ENCODE results near the gene C2orf92. TPM values are rescaled to one million over a fixed set of nuclear protein-coding genes. Genes with fewer than 3 reads are reported as not detected.

Gene C2orf92
- total RNA-seq, 1 donor from 2014 or later, result 15.1 TPM

GRCh38 chr2:97724946-97725688 is 55.6 kb downstream of the C2orf92 start:
- TF ChIP-seq CTCF (IDR thresholded peaks at IDR 0.05; ENCODE audit: unreplicated experiment), result no peak
- peaks cover 21% of the 10 kb centered on the region for H3K4me1 Mint-ChIP-seq (ENCODE audit: unreplicated experiment)
- H3K36me3 Mint-ChIP-seq (ENCODE audit: low read depth, unreplicated experiment), result peaks cover 25% of the 10 kb centered on the region
- H3K4me3 Mint-ChIP-seq (ENCODE audit: unreplicated experiment), result peak overlapping the region; percentile 56
- H3K9me3 Mint-ChIP-seq (ENCODE audit: unreplicated experiment), result no peaks in the 10 kb centered on the region
- no peak overlapping the region for H3K27ac Mint-ChIP-seq (ENCODE audit: unreplicated experiment)
- H3K27me3 Mint-ChIP-seq (ENCODE audit: unreplicated experiment), result peaks cover 3% of the 10 kb centered on the region
- no peak for DNase-seq (ENCODE audit: low spot score)

DNA sequence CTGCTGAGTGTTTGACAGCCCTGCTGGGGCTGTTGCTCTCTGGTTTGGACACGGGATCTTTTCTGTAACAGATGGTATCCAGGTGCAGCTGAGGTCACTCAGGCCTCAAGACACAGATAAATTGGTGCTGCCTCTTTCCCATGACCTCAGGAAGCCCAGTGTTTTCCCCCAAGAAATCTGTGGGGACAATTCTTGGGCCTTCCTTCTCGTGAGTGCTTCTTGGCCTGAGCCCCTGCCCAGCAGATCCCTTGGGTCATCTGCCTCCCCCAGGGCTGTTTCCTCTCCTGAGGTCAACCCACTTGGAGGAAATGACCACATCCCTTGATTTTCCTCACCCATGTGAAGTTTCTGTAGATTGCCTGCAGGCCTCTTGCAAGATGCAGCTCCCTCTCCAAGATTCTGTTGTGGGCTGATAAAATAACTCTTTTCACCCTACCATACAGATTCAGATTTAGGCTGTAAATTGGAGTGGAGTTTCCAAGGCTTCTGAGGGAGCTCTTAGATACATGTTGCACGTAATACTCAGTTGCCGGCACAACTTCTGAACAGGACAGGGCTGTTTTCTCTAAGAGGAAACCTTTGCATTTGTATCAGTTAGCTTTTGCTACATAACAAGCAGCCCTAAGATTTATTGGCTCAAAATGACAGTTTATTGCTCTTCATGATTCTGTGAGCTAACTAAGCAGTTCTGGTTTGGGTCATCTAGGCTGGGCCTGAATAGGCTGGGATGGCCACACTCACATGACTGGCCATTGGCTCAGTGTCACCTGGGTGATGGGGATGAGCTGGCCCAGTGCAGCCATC is 57.0 kb downstream of the C2orf92 start:
- Mint-ChIP-seq H3K36me3 (ENCODE audit: low read depth, unreplicated experiment) (peaks cover 32% of the 10 kb centered on the region), H3K4me3 (ENCODE audit: unreplicated experiment) (peak overlapping the region; percentile 37), H3K4me1 (ENCODE audit: unreplicated experiment) (peaks cover 21% of the 10 kb centered on the region), H3K27me3 (ENCODE audit: unreplicated experiment) (peaks cover 3% of the 10 kb centered on the region), H3K9me3 (ENCODE audit: unreplicated experiment) (no peaks in the 10 kb centered on the region), H3K27ac (ENCODE audit: unreplicated experiment) (peak overlapping the region; percentile 72)
- no peak for TF ChIP-seq CTCF (IDR thresholded peaks at IDR 0.05; ENCODE audit: unreplicated experiment)
- no peak for DNase-seq (ENCODE audit: low spot score)

- Mint-ChIP-seq H3K27ac (ENCODE audit: unreplicated experiment) (no peak overlapping the region), H3K4me1 (ENCODE audit: unreplicated experiment) (peaks cover 21% of the 10 kb centered on the region), H3K36me3 (ENCODE audit: low read depth, unreplicated experiment) (peaks cover 38% of the 10 kb centered on the region), H3K27me3 (ENCODE audit: unreplicated experiment) (peaks cover 3% of the 10 kb centered on the region), H3K9me3 (ENCODE audit: unreplicated experiment) (no peaks in the 10 kb centered on the region), H3K4me3 (ENCODE audit: unreplicated experiment) (peak overlapping the region; percentile 34)
- DNase-seq (ENCODE audit: low spot score), result no peak
- TF ChIP-seq CTCF (IDR thresholded peaks at IDR 0.05; ENCODE audit: unreplicated experiment), result no peak
These were observed 57.8 kb downstream of the C2orf92 start for GRCh38 chr2:97727296-97727695.

GRCh38 chr2:97728091-97728731 is 58.7 kb downstream of the C2orf92 start:
- no peak for TF ChIP-seq CTCF (IDR thresholded peaks at IDR 0.05; ENCODE audit: unreplicated experiment)
- peak overlapping the region; percentile 58 for H3K27ac Mint-ChIP-seq (ENCODE audit: unreplicated experiment)
- H3K4me3 Mint-ChIP-seq (ENCODE audit: unreplicated experiment), result no peak overlapping the region
- H3K9me3 Mint-ChIP-seq (ENCODE audit: unreplicated experiment), result no peaks in the 10 kb centered on the region
- H3K4me1 Mint-ChIP-seq (ENCODE audit: unreplicated experiment), result peaks cover 21% of the 10 kb centered on the region
- peaks cover 3% of the 10 kb centered on the region for H3K27me3 Mint-ChIP-seq (ENCODE audit: unreplicated experiment)
- no peak for DNase-seq (ENCODE audit: low spot score)
- peaks cover 38% of the 10 kb centered on the region for H3K36me3 Mint-ChIP-seq (ENCODE audit: low read depth, unreplicated experiment)
